CD14-positive monocyte (primary cell): ENCODE measurements around the gene RAB22A. TPM values are rescaled to one million over a fixed set of nuclear protein-coding genes. Genes with fewer than 3 reads are reported as not detected.

Experiments used
- DNase-seq, 3 donors: peaks; one replicate each; pipeline ENCODE4 v3.0.0-alpha.2; 2011 to 2022
- H2AFZ ChIP-seq: 2 replicates; pipeline ENCODE4 v1.6.0; 2012; ENCODE audit warnings: mild to moderate bottlenecking, low read depth, low read length, inconsistent platforms; ENCODE audit not compliant: insufficient read depth, poor library complexity, severe bottlenecking
- H3K27ac ChIP-seq, 2 donors: 1 replicate in 1 of 2; 2 replicates in 1 of 2; pipeline ENCODE4 v1.5.1; 2012 to 2013; ENCODE audit warnings: low read length in 2 of 2, control low read depth in 1 of 2, inconsistent platforms in 1 of 2, low read depth in 1 of 2, mild to moderate bottlenecking in 1 of 2
- H3K27me3 ChIP-seq, 2 donors: one replicate each; pipeline versions ENCODE4 v1.6.0 to v1.6.1; 2011 to 2013; ENCODE audit warnings: low read length in 2 of 2; ENCODE audit not compliant: control insufficient read depth in 2 of 2, insufficient read depth in 2 of 2
- H3K36me3 ChIP-seq, 2 donors: replicated peaks in 1 of 2; 1 replicate in 1 of 2; 2 replicates in 1 of 2; pipeline versions ENCODE4 v1.5.1 to v1.6.1; 2012 to 2013; ENCODE audit warnings: low read length in 2 of 2, control low read depth in 1 of 2, inconsistent platforms in 1 of 2, mild to moderate bottlenecking in 1 of 2; ENCODE audit not compliant: insufficient read depth in 2 of 2, control insufficient read depth in 1 of 2
- H3K4me1 ChIP-seq, 2 donors: 1 replicate in 1 of 2; 2 replicates in 1 of 2; pipeline versions ENCODE4 v1.5.1 to v1.6.1; 2012 to 2013; ENCODE audit warnings: low read length in 2 of 2, control low read depth in 1 of 2, inconsistent platforms in 1 of 2, mild to moderate bottlenecking in 1 of 2, moderate library complexity in 1 of 2; ENCODE audit not compliant: insufficient read depth in 2 of 2, control insufficient read depth in 1 of 2
- H3K4me2 ChIP-seq: replicated peaks from 2 replicates; pipeline ENCODE3; 2012; ENCODE audit warnings: low read length, moderate library complexity, mild to moderate bottlenecking; ENCODE audit not compliant: poor library complexity, severe bottlenecking; ENCODE audit errors: extremely low read depth
- H3K4me3 ChIP-seq, 3 experiments: fragments of 200-600 bp in 1 of 3; sonication (generic) in 1 of 3; replicated peaks in 1 of 3; 1 replicate in 2 of 3; 2 replicates in 1 of 3; pipeline ENCODE4 v1.5.1; 2011 to 2013; ENCODE audit warnings: low read length in 3 of 3, mild to moderate bottlenecking in 3 of 3, control low read depth in 2 of 3, low read depth in 2 of 3, inconsistent platforms in 1 of 3, moderate library complexity in 1 of 3
- H3K79me2 ChIP-seq: 2 replicates; pipeline ENCODE4 v1.6.0; 2012; ENCODE audit warnings: mild to moderate bottlenecking, control low read depth, inconsistent platforms, low read length, moderate library complexity; ENCODE audit not compliant: insufficient read depth
- H3K9ac ChIP-seq: 2 replicates; pipeline ENCODE4 v1.6.0; 2017; ENCODE audit warnings: low read length, mild to moderate bottlenecking; ENCODE audit not compliant: insufficient read depth, poor library complexity, severe bottlenecking
- H3K9me3 ChIP-seq, 2 donors: replicated peaks in 1 of 2; 1 replicate in 1 of 2; 2 replicates in 1 of 2; pipeline versions ENCODE4 v1.5.1 to v1.6.1; 2012 to 2013; ENCODE audit warnings: low read length in 2 of 2, control low read depth in 1 of 2; ENCODE audit not compliant: control insufficient read depth in 1 of 2, insufficient read depth in 1 of 2
- H4K20me1 ChIP-seq: 2 replicates; pipeline ENCODE4 v1.6.0; 2012; ENCODE audit warnings: mild to moderate bottlenecking, low read length, control low read depth, moderate library complexity; ENCODE audit not compliant: insufficient read depth
- H3K27ac Mint-ChIP-seq, 7 donors: one replicate each; pipeline ENCODE4 v1.8.0; 2020; ENCODE audit warnings: mild to moderate bottlenecking in 7 of 7, mixed read lengths in 7 of 7, moderate library complexity in 6 of 7, inconsistent platforms in 2 of 7
- H3K27me3 Mint-ChIP-seq, 3 donors: one replicate each; pipeline ENCODE4 v1.8.0; 2021 to 2022; ENCODE audit warnings: low read depth in 3 of 3, mild to moderate bottlenecking in 3 of 3, mixed read lengths in 3 of 3, moderate library complexity in 3 of 3, inconsistent platforms in 1 of 3
- H3K36me3 Mint-ChIP-seq, 2 donors: one replicate each; pipeline ENCODE4 v1.8.0; 2020; ENCODE audit warnings: mixed read lengths in 2 of 2, inconsistent platforms in 1 of 2, mild to moderate bottlenecking in 1 of 2
- H3K4me1 Mint-ChIP-seq: one replicate; pipeline ENCODE4 v1.8.0; 2020; ENCODE audit warnings: mild to moderate bottlenecking, mixed read lengths
- H3K4me3 Mint-ChIP-seq, 2 donors: one replicate each; pipeline ENCODE4 v1.8.0; 2020; ENCODE audit warnings: mild to moderate bottlenecking in 2 of 2, mixed read lengths in 2 of 2, moderate library complexity in 1 of 2
- H3K9me3 Mint-ChIP-seq, 7 donors: one replicate each; pipeline ENCODE4 v1.8.0; 2020 to 2022; ENCODE audit warnings: mixed read lengths in 7 of 7, mild to moderate bottlenecking in 6 of 7, moderate library complexity in 6 of 7, inconsistent platforms in 2 of 7
- CTCF ChIP-seq: fragments of 200-600 bp; IDR thresholded peaks from one replicate; pipeline ENCODE4 v1.8.0; 2022; ENCODE audit warnings: antibody characterized with exemption, mild to moderate bottlenecking
- WGBS: methylation state at CpG from one replicate; pipeline ENCODE4 v1.1.5; 2013; ENCODE audit warnings: missing lambda C conversion rate; ENCODE audit not compliant: insufficient coverage; 5-methylcytosine and 5-hydroxymethylcytosine counted together
- intact Hi-C, 2 donors: fragments of 100-400 bp; cut with micrococcal nuclease; formaldehyde crosslinking; loops; one replicate each; pipeline versions ENCODE4 v1.15.0 to v1.15.1; 2023
- polyA minus RNA-seq: library from RNA; depleted of rRNA, polyadenylated mRNA; stranded (reverse); fragments of >200 nt; gene quantifications from 2 replicates; pipeline ENCODE4 v1.2.3, GENCODE V29; 2012
- polyA plus RNA-seq, 3 donors: library from polyadenylated mRNA; depleted of rRNA in 1 of 3; unstranded in 2 of 3; stranded (reverse) in 1 of 3; fragments of 300-500 nt in 2 of 3; fragments of >200 nt in 1 of 3; fragmentation: Illumina TruSeq in 2 of 3; gene quantifications; 1 replicate in 2 of 3; 2 replicates in 1 of 3; pipeline ENCODE4 v1.2.3, GENCODE V29; 2012 to 2021
- total RNA-seq, 12 experiments: library from RNA in 1 of 12; stranded (reverse) in 1 of 12; fragments of 120-200 nt in 1 of 12; gene quantifications; one replicate each; pipeline ENCODE4 v1.2.4 and lab custom pipeline; 2013 to 2026; ENCODE audit warnings: mixed read lengths in 6 of 12, inconsistent platforms in 1 of 12

The RAB22A gene
- total RNA-seq (2013): 9.6 TPM
- 10 to 100 TPM in 1 of 3 donors, 1 to 10 TPM in 2; 5.8 to 10.6 (median 9.8) TPM for polyA plus RNA-seq
- 6.1 and 6.7 TPM in 2 replicates for polyA minus RNA-seq
- total RNA-seq (lab: John Stamatoyannopoulos, UW): 38.1 to 97.9 (median 60.6) reads per million in 11 experiments

GRCh38 chr20:58309591-58310290 is at the start of gene RAB22A:
Gene RAB22A, plus strand, starts transcription at chr20:58309715. Its CDS starts 262 bp downstream, at chr20:58309977.
- Mint-ChIP-seq H3K36me3 (peaks cover 38 to 47% of the 10 kb centered on the region in 2 donors), H3K9me3 (peaks cover 0 to 1% (median 0%) of the 10 kb centered on the region in 7 donors), H3K4me1 (peaks cover 49% of the 10 kb centered on the region), H3K27ac (peak within 1 kb of the TSS; percentile 88 to 98 (median 93)), H3K27me3 (peaks cover 0 to 6% (median 0%) of the 10 kb centered on the region in 3 donors), H3K4me3 (peak within 1 kb of the TSS; percentile 88 to 91)
- intact Hi-C loops: loop anchor here (1.0 to 5.0 kb wide), 3 partner anchors 80 to 343 kb away; partner anchors contain the start of genes STX16 (in 1 of the 2) and VAPB (in 1 of the 2)
- DNase-seq: peak; percentile 77 to 90 (median 83)
- H3K27me3 ChIP-seq: no peaks in the 10 kb centered on the region
- H3K9me3 ChIP-seq: no peaks in the 10 kb centered on the region
- under 1% methylated on average over 52 of the region's 73 CpGs for WGBS
- H3K4me1 ChIP-seq: peaks cover 46 to 57% of the 10 kb centered on the region in 2 donors
- peak within 1 kb of the TSS; percentile 85 to 99 (median 85) for H3K4me3 ChIP-seq
- H3K79me2 ChIP-seq: peaks cover 64% of the 10 kb centered on the region
- peaks cover 9 to 28% of the 10 kb centered on the region in 2 donors for H3K36me3 ChIP-seq
- H3K9ac ChIP-seq: peak within 1 kb of the TSS; percentile 97
- peak within 1 kb of the TSS; percentile 91 for H3K4me2 ChIP-seq
- no peak for TF ChIP-seq CTCF
- H2AFZ ChIP-seq: peak within 1 kb of the TSS; percentile 85
- H3K27ac ChIP-seq: peak within 1 kb of the TSS; percentile 80 to 90
- H4K20me1 ChIP-seq: peaks cover 9% of the 10 kb centered on the region

GRCh38 chr20:58260006-58260405 is 49.5 kb upstream of the RAB22A start:
- intact Hi-C loops: no loop called here

More at GRCh38 chr20:58260006-58260405, 49.5 kb upstream of the RAB22A start:
- Histone ChIP-seq H2AFZ (no peak overlapping the region), H3K9me3 (no peaks in the 10 kb centered on the region), H3K9ac (no peak overlapping the region), H3K36me3 (peaks cover 27 to 46% of the 10 kb centered on the region in 2 donors), H3K27me3 (no peaks in the 10 kb centered on the region), H3K79me2 (no peaks in the 10 kb centered on the region), H3K4me1 (peaks cover 6 to 10% of the 10 kb centered on the region in 2 donors), H3K27ac (no peak overlapping the region), H3K4me2 (no peak overlapping the region), H3K4me3 (no peak overlapping the region), H4K20me1 (peaks cover 9% of the 10 kb centered on the region)
- Mint-ChIP-seq H3K4me1 (peaks cover 12% of the 10 kb centered on the region), H3K9me3 (peaks cover 0 to 2% (median 0%) of the 10 kb centered on the region in 7 donors), H3K4me3 (no peak overlapping the region), H3K36me3 (peaks cover 16 to 22% of the 10 kb centered on the region in 2 donors), H3K27ac (no peak overlapping the region), H3K27me3 (peaks cover 0 to 2% (median 0%) of the 10 kb centered on the region in 3 donors)
- no peak for TF ChIP-seq CTCF
- no peak for DNase-seq
- WGBS: 40% methylated on average over 1 of the region's 5 CpGs
